Fibroblast of skin of right quadriceps (primary cell): Measurements from ENCODE around the gene LRRIQ4.

Experiments used
- DNase-seq: peaks from one replicate; pipeline ENCODE4 v3.0.0-alpha.2; 2013

Gene LRRIQ4

GRCh38 chr3:169811631-169812331 is 889 bp upstream of the LRRIQ4 start:
- peak; percentile 71 for DNase-seq

DNA sequence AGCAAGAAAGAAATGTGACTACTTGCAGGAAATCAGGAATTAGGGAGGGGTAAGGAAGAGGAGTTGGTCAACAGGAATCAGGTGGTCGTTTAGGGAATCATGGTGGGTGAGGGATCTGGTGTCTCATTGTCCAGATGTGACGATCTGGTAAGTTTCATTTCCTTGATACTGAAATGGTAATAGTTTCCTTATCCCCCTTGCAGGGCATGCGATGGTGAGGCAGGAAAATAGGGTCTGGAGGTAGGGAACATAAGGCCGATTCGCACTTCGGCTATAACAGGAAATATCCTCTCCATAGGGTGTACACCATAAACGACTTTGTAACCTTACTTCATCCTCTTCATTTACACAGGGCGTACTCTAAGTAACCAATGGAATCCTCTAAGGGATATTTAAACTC is 608 bp downstream of the LRRIQ4 start:
- DNase-seq = no peak

DNA sequence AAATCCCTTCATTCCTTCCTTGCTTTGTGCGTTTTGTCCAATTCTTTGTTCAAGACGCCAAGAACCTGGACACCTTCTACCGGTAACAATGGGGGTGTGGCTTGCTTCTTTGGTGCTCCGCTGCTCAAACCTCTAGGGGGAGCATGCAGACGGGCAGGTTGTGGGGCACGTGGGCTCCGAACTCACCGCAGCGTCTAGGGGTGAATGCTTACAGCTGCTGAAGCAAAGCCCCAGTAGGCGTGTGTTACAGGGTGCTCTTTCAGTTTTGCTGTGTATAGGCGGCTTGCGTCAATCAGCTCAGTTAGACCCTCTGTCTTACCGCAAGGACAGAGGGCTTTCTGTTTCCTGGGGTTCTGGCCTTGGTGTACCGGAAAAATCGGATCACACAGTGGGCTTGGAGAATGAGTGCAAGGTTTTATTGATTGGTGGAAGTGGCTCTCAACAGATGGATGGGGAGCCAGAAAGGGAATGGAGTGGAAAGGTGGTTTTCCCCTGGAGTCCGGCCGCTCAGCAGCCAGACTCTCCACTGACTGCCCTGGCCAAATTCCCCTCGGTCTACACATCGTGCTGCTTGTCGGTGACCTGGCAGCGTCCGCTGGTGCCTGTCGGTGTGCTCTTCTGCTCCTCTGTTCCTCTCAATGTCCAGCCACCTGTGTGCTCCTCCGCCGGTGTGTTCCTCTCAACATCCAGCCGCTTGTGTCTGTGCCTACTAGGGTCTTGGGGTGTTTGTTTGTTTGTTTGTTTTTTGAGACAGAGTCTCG is 1.3 kb downstream of the LRRIQ4 start:
- DNase-seq = no peak

GRCh38 chr3:169815590-169816150 is 3.0 kb downstream of the LRRIQ4 start:
- DNase-seq = no peak

DNA sequence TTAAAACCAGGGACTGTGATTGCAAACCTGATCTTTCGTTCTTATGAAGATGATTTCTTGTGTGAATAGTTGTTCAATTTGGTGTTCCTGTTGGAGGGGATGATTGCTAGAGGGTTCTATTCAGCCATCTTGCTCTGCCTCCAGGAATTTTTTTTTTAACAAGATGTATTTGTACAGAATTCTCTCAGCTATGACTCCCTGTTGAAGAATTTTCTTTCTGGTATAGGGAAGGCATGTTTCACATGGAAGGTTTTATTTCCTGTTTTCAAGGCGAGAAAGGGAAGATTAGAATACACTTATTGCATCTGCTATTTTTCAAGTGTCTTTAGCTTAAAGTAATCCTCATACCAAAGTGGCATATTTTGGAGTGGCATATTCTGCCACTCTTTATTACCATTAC is 5.6 kb downstream of the LRRIQ4 start:
- peak; percentile 53 for DNase-seq

DNA sequence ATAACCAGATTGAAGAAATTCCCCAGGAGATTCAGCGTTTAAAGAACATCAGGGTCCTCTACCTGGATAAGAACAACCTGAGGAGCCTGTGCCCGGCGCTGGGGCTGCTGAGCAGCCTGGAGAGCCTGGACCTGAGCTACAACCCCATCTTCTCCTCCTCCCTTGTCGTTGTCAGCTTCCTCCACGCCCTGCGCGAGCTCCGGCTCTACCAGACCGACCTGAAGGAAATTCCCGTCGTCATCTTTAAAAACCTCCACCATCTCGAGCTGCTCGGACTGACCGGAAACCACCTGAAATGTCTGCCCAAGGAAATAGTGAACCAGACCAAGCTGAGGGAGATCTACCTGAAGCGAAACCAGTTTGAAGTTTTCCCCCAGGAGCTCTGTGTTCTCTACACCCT is 9.4 kb downstream of the LRRIQ4 start:
- DNase-seq = no peak

DNA sequence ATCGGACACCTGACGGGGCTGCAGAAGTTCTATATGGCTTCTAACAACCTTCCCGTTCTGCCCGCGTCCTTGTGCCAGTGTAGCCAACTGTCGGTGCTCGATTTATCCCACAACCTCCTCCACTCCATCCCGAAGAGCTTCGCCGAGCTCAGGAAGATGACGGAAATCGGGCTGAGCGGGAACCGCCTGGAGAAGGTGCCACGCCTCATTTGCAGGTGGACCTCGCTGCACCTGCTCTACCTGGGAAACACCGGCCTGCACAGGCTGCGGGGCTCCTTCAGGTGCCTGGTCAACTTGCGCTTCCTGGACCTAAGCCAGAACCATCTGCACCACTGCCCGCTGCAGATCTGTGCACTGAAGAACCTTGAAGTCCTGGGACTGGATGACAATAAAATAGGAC is 9.9 kb downstream of the LRRIQ4 start:
- DNase-seq = no peak

- DNase-seq = no peak
Observed at GRCh38 chr3:169822983-169823382, 10.3 kb downstream of the LRRIQ4 start.

DNA sequence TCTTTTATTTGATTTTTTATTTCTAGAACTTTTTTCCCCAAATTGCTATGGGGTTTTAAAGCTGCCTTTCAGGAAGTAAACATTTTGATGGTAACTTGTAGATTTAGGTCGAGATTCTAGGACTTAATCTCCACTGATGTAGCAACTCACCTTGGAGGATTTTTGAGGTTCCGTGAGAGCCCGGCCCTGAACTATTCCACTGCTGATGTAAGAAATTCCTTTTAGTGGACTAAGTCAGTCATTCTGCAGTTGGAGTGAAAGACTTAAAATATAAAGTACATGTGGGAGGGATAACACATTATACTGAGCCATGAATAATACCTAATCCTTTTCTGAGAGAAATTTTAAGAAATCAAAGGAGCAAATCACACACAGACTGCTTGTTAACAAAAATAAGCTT is 12.6 kb downstream of the LRRIQ4 start:
- DNase-seq = no peak

GRCh38 chr3:169827712-169828111 is 15.0 kb downstream of the LRRIQ4 start:
- no peak for DNase-seq

DNA sequence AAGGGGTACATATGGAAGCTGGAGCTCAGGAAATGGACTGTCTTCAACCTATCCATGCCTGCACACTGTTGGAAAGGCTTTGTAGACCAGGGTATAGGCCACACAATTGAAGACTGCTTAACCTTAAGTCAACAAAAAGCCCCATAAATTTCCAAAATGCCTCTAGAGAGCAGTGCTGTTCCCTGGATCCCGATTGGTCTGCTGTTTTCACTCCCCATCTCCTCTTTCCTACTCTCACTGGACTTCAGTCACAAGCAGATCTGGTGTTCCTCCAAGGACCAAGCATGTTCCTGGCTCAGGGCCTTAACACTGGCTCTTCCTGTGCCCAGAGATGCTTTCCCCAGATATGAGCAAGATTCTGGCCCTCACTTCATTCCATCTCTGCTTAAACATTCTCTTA is 22.9 kb downstream of the LRRIQ4 start:
- DNase-seq = no peak

DNA sequence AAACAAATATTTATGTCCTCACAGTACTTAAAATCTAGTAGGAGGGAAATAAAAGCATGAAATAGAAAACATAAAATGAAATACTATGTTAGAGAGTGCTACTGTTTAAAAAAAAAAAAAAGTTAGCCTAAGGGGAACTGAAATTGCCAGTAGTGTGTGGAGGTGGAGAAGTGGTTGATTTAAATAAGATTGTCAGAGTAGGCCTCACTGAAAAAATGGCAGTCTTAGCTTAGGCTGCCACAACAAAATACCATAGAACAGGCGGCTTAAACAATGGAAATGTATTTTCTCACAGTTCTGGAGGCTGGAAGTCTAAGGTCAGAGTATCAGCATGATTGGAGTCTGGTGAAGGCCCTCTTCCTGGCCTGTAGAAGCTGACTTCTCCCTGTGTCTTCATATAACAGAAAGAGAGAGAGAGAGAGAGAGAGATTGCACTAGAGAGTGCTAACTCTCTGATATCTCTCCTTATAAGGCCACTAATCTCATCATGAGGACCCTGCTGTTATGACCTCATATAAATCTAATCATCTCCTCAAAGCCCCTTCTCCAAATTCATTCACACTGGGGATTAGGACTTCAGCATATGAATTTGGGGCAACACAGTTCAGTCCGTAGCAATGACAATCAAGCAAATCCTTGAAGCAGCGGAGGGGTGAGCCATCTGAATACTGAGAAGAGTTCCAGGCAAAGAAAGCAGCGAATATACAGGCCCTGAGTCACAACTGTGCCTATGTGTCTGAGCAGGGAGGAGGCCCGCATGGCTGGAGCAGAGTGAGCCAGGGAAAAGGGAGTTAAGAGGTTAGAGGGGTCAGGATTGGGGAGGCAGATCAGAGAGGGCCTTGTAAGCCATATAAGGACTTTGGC is 23.6 kb downstream of the LRRIQ4 start:
- peak; percentile 15 for DNase-seq

DNA sequence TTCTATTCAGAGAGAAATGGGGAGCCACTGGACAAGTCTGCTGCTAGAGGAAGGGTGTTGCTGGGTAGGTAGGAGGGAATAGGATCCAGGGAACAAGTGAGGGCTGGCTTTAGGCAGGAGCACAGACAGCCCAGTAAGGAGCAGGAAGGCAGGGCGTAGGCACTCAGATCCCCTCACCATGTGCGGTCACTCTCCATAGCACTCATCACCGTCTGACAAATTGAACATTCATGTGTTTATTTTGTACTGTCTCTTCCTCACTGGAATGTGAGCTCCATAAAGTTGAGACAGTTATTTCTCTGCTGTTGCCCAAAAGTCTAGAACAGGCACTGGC is 24.2 kb downstream of the LRRIQ4 start:
- DNase-seq = no peak

- no peak for DNase-seq
Observed at GRCh38 chr3:169838511-169839030, 25.9 kb downstream of the LRRIQ4 start.

DNA sequence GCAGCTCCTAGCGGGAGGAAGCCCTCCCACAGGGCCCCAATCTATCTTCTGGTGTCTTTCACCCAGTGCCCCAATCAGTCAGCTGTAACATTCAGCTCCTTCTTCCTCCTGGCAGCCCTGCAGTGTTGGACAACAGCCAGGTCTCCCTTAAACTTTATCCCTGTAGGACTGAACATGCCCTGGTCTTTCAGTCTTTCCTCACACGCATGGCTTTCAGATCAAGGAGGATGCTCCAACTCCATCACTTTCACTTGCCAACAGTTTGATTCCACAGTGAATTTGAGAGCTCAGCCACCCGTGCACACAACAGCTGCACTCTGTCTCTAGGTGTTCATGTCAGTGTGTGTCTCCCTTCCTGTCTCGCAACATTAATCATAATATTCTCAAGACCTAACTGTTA is 28.5 kb downstream of the LRRIQ4 start:
- no peak for DNase-seq

- DNase-seq = no peak
Observed at GRCh38 chr3:169842960-169843359, 30.3 kb downstream of the LRRIQ4 start.

- DNase-seq = peak; percentile 87
Observed at GRCh38 chr3:169846458-169847193, 34.0 kb downstream of the LRRIQ4 start.

GRCh38 chr3:169847896-169848295 is 35.2 kb downstream of the LRRIQ4 start:
- no peak for DNase-seq

- DNase-seq = no peak
Observed at GRCh38 chr3:169848741-169849140, 36.1 kb downstream of the LRRIQ4 start.

GRCh38 chr3:169850618-169851017 is 37.9 kb downstream of the LRRIQ4 start:
- no peak for DNase-seq

- no peak for DNase-seq
Observed at GRCh38 chr3:169855514-169855913, 42.8 kb downstream of the LRRIQ4 start.

GRCh38 chr3:169857811-169858210 is 45.1 kb downstream of the LRRIQ4 start:
- DNase-seq = no peak
